Ecto neural progenitor cell (in vitro differentiated cells): ENCODE results near the gene TBC1D22A.

Experiments used
- DNase-seq: peaks from one replicate; pipeline ENCODE4 v3.0.0-alpha.2; 2018; ENCODE audit warnings: low spot score

TBC1D22A gene

GRCh38 chr22:46934746-46935491 is 172.5 kb downstream of the TBC1D22A start:
- DNase-seq, result no peak

- DNase-seq, result no peak
Measured at GRCh38 chr22:46935506-46936377, 173.3 kb downstream of the TBC1D22A start.

GRCh38 chr22:46936378-46936903 is 174.0 kb downstream of the TBC1D22A start:
- DNase-seq, result no peak

GRCh38 chr22:46937185-46937584 is 174.7 kb downstream of the TBC1D22A start:
- no peak for DNase-seq

GRCh38 chr22:46937939-46938338 is 175.5 kb downstream of the TBC1D22A start:
- no peak for DNase-seq

GRCh38 chr22:46941968-46942798 is 179.7 kb downstream of the TBC1D22A start:
- DNase-seq, result no peak

GRCh38 chr22:46942799-46943785 is 180.6 kb downstream of the TBC1D22A start:
- no peak for DNase-seq

GRCh38 chr22:46945481-46945880 is 183.0 kb downstream of the TBC1D22A start:
- no peak for DNase-seq

- DNase-seq, result no peak
Measured at GRCh38 chr22:46946383-46946962, 184.0 kb downstream of the TBC1D22A start.

- no peak for DNase-seq
Measured at GRCh38 chr22:46947516-46948257, 185.2 kb downstream of the TBC1D22A start.

GRCh38 chr22:46948411-46949144 is 186.1 kb downstream of the TBC1D22A start:
- no peak for DNase-seq

- DNase-seq, result no peak
Measured at GRCh38 chr22:46951350-46951749, 188.9 kb downstream of the TBC1D22A start.

GRCh38 chr22:46951973-46952372 is 189.5 kb downstream of the TBC1D22A start:
- no peak for DNase-seq

- no peak for DNase-seq
Measured at GRCh38 chr22:46953968-46954765, 191.7 kb downstream of the TBC1D22A start.

- no peak for DNase-seq
Measured at GRCh38 chr22:46954781-46955180, 192.3 kb downstream of the TBC1D22A start.

- DNase-seq, result no peak
Measured at GRCh38 chr22:46956498-46957215, 194.2 kb downstream of the TBC1D22A start.

GRCh38 chr22:46957521-46957920 is 195.1 kb downstream of the TBC1D22A start:
- DNase-seq, result no peak
